ENCODE measurements around the gene ATOH7. TPM values are rescaled to one million over a fixed set of nuclear protein-coding genes. Genes with fewer than 3 reads are reported as not detected.

Gene ATOH7
- total RNA-seq, 1 experiment from 2014 or later: not detected

DNA sequence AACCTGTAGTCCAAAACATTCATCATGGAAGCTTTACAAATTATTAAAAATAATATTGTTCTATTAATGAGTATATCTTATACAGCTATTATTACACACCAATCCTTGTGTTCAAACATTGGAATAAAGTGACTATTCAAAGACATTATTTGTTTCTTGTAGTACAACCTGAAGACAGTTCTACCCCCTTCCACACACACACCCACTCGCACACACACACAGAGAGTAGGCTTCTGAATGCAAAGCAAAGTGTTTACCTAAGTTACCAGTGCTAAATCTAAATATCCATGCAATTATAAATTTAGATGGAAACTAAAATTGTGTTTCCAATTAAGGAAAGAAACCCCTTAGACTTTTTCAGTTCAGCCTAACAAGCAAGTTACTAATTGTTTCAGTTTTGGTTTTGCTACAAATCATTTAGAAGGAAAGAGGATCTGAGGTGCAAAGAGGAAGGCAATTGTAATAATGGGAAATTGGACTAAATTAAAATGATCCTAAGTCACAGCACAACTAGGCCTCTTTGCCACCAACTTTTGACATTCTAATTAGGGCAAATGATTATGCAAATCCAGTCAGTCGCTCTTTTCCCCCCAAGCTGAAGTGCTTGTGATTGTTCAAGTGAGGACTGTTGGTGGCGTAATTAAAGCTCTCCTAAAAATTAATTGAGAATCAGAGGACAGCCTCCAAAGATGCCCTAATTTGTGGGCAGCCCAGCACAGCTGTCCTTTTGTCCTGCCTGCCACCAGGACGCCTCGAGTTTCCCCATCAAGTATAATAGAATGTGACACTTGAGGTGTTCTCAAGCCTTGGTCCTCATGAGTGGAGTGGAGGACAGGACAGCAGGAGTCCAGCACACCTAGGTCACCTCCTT, 19.9 kb upstream of the ATOH7 start:
- ATAC-seq: no peak
- Histone ChIP-seq H3K27ac (ENCODE audit: low read depth, low read length) (no peak overlapping the region), H3K9ac (ENCODE audit: low read length) (no peak overlapping the region), H3K36me3 (ENCODE audit: control insufficient read depth in 1 of 2, insufficient read depth in 2 of 2, low read length in 2 of 2) (no peaks in the 10 kb centered on the region), H3K9me2 (ENCODE audit: insufficient read depth) (0 out of 2 replicates have a peak, but pooled peaks cover 5% of the 10 kb centered on the region), H3K9me3 (ENCODE audit: control insufficient read depth in 1 of 2, insufficient read depth in 1 of 2, low read depth in 1 of 2, low read length in 2 of 2) (no peaks in the 10 kb centered on the region), H3K4me3 (replicated peaks in 1 of 2; ENCODE audit: low read depth in 1 of 2, low read length in 2 of 2) (no peak overlapping the region), H3K4me2 (ENCODE audit: low read length) (no peak overlapping the region), H2AFZ (ENCODE audit: low read depth, low read length, poor library complexity, severe bottlenecking) (no peak overlapping the region), H3K27me3 (ENCODE audit: insufficient read depth, low read length) (no peaks in the 10 kb centered on the region), H3K4me1 (ENCODE audit: control insufficient read depth in 1 of 2, insufficient read depth in 2 of 2, low read length in 2 of 2) (no peaks in the 10 kb centered on the region), H3K79me2 (ENCODE audit: insufficient read depth, low read length) (no peaks in the 10 kb centered on the region), H4K20me1 (ENCODE audit: insufficient read depth) (no peaks in the 10 kb centered on the region)
- DNase-seq (ENCODE audit: low read depth, low spot score): no peak
- ChIA-PET POLR2A (no interaction called here), RAD21 (ENCODE audit: low non-redundant PET in 1 of 2, low total read pairs in 2 of 2, uncharacterized antibody in 2 of 2, unreplicated experiment in 2 of 2) (no interaction called here), CTCF (no interaction called here)
- intact Hi-C loops (cut with micrococcal nuclease): no loop called here
- TF ChIP-seq EZH2 (IDR thresholded peaks at IDR 0.05): no peak
- TF ChIP-seq SRF (IDR thresholded peaks at IDR 0.05; ENCODE audit: low read depth): no peak
- TF ChIP-seq POLR2A (IDR thresholded peaks at IDR 0.05; ENCODE audit: borderline replicate concordance, extremely low read depth, insufficient read depth, insufficient read length): no peak
- no peak for TF ChIP-seq POLR2AphosphoS5 (IDR thresholded peaks at IDR 0.05; ENCODE audit: low read depth, low read length)
- no peak for TF ChIP-seq ELF1 (IDR thresholded peaks at IDR 0.05; ENCODE audit: borderline replicate concordance, low read depth)
- TF ChIP-seq CEBPB (IDR thresholded peaks at IDR 0.05; ENCODE audit: low read depth): no peak
- no peak for TF ChIP-seq RAD21 (IDR thresholded peaks at IDR 0.05; ENCODE audit: low read depth)
- TF ChIP-seq CBX3 (IDR thresholded peaks at IDR 0.05; ENCODE audit: low read depth): no peak
- TF ChIP-seq YY1 (IDR thresholded peaks at IDR 0.05; ENCODE audit: extremely low read depth, insufficient replicate concordance, low read depth, low read length): no peak
- no peak for TF ChIP-seq EGR1 (IDR thresholded peaks at IDR 0.05; ENCODE audit: low read depth)
- no peak for TF ChIP-seq MAX (IDR thresholded peaks at IDR 0.05)
- no TSS peak for BruUV-seq (replicated peaks)

DNA sequence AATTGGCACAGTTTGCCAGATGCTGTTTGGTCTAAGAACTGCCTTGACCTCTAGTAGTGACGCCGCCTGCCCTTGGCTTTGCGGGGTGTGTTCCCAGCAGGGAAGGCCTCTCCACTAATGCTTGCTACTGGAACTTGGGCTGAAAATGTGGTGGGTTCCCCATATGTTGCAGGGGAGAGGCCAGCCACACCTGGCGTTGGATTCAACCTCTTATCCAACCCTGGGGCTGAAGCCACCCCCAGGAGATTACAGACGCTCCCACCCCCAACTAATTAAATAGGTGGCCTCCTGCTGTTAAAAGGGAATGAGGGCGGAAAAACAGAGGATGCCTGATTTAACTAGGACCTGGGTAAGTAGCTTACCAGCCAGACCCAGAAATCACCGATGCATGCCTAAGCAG, 19.2 kb upstream of the ATOH7 start:
- no peak overlapping the region for H3K4me3 ChIP-seq (replicated peaks in 1 of 2; ENCODE audit: low read depth in 1 of 2, low read length in 2 of 2)
- H3K79me2 ChIP-seq (ENCODE audit: insufficient read depth, low read length): no peaks in the 10 kb centered on the region
- no peak overlapping the region for H3K4me2 ChIP-seq (ENCODE audit: low read length)
- ChIA-PET CTCF (no interaction called here), RAD21 (ENCODE audit: low non-redundant PET in 1 of 2, low total read pairs in 2 of 2, uncharacterized antibody in 2 of 2, unreplicated experiment in 2 of 2) (no interaction called here), POLR2A (no interaction called here)
- DNase-seq (ENCODE audit: low read depth, low spot score): no peak
- H3K4me1 ChIP-seq (ENCODE audit: control insufficient read depth in 1 of 2, insufficient read depth in 2 of 2, low read length in 2 of 2): no peaks in the 10 kb centered on the region
- intact Hi-C loops (cut with micrococcal nuclease): no loop called here
- TF ChIP-seq RAD21 (IDR thresholded peaks at IDR 0.05; ENCODE audit: low read depth) (no peak), POLR2A (IDR thresholded peaks at IDR 0.05; ENCODE audit: borderline replicate concordance, extremely low read depth, insufficient read depth, insufficient read length) (no peak), ELF1 (IDR thresholded peaks at IDR 0.05; ENCODE audit: borderline replicate concordance, low read depth) (no peak)
- TF ChIP-seq, protein P1, sequence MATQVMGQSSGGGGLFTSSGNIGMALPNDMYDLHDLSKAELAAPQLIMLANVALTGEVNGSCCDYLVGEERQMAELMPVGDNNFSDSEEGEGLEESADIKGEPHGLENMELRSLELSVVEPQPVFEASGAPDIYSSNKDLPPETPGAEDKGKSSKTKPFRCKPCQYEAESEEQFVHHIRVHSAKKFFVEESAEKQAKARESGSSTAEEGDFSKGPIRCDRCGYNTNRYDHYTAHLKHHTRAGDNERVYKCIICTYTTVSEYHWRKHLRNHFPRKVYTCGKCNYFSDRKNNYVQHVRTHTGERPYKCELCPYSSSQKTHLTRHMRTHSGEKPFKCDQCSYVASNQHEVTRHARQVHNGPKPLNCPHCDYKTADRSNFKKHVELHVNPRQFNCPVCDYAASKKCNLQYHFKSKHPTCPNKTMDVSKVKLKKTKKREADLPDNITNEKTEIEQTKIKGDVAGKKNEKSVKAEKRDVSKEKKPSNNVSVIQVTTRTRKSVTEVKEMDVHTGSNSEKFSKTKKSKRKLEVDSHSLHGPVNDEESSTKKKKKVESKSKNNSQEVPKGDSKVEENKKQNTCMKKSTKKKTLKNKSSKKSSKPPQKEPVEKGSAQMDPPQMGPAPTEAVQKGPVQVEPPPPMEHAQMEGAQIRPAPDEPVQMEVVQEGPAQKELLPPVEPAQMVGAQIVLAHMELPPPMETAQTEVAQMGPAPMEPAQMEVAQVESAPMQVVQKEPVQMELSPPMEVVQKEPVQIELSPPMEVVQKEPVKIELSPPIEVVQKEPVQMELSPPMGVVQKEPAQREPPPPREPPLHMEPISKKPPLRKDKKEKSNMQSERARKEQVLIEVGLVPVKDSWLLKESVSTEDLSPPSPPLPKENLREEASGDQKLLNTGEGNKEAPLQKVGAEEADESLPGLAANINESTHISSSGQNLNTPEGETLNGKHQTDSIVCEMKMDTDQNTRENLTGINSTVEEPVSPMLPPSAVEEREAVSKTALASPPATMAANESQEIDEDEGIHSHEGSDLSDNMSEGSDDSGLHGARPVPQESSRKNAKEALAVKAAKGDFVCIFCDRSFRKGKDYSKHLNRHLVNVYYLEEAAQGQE (IDR thresholded peaks at IDR 0.05; ENCODE audit: low read depth): no peak
- H3K27me3 ChIP-seq (ENCODE audit: insufficient read depth, low read length): no peaks in the 10 kb centered on the region
- H3K36me3 ChIP-seq (ENCODE audit: control insufficient read depth in 1 of 2, insufficient read depth in 2 of 2, low read length in 2 of 2): no peaks in the 10 kb centered on the region
- no peak for ATAC-seq
- H3K9ac ChIP-seq (ENCODE audit: low read length): no peak overlapping the region
- no peak overlapping the region for H2AFZ ChIP-seq (ENCODE audit: low read depth, low read length, poor library complexity, severe bottlenecking)
- H4K20me1 ChIP-seq (ENCODE audit: insufficient read depth): no peaks in the 10 kb centered on the region
- no peaks in the 10 kb centered on the region for H3K9me3 ChIP-seq (ENCODE audit: control insufficient read depth in 1 of 2, insufficient read depth in 1 of 2, low read depth in 1 of 2, low read length in 2 of 2)
- H3K27ac ChIP-seq (ENCODE audit: low read depth, low read length): no peak overlapping the region
- no TSS peak for BruUV-seq (replicated peaks)
- 0 out of 2 replicates have a peak, but pooled peaks cover 5% of the 10 kb centered on the region for H3K9me2 ChIP-seq (ENCODE audit: insufficient read depth)
